SIG-M5 treated with dmso at 0.1 percent for 504 hours (cell line): ENCODE measurements around the gene KRTAP9-2.
"Not testable (repeated sequence)": the region's sequence is repeated elsewhere in the genome, so short reads cannot be mapped to it uniquely, and the experiment has no call there.

Source experiments
- DNase-seq: peaks from one replicate; lab custom pipeline; 2025; ENCODE audit not compliant: unreplicated experiment; lab: John Stamatoyannopoulos, UW

The KRTAP9-2 gene, protein sequence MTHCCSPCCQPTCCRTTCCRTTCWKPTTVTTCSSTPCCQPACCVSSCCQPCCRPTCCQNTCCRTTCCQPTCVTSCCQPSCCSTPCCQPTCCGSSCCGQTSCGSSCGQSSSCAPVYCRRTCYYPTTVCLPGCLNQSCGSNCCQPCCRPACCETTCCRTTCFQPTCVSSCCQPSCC

DNA sequence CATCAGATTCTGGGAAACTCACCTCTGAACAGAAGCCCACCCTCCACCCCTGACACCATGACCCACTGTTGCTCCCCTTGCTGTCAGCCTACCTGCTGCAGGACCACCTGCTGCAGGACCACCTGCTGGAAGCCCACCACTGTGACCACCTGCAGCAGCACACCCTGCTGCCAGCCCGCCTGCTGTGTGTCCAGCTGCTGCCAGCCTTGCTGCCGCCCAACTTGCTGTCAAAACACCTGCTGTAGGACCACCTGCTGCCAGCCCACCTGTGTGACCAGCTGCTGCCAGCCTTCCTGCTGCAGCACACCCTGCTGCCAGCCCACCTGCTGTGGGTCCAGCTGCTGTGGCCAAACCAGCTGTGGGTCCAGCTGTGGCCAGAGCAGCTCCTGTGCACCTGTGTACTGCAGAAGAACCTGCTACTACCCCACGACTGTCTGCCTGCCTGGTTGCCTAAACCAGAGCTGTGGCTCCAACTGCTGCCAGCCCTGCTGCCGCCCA is at the start of gene KRTAP9-2:
TSS of gene KRTAP9-2 (plus strand) at position 51 of the 498 bp plus-strand sequence. CDS start at position 58, 7 bp downstream.
- not testable (repeated sequence) for DNase-seq

DNA sequence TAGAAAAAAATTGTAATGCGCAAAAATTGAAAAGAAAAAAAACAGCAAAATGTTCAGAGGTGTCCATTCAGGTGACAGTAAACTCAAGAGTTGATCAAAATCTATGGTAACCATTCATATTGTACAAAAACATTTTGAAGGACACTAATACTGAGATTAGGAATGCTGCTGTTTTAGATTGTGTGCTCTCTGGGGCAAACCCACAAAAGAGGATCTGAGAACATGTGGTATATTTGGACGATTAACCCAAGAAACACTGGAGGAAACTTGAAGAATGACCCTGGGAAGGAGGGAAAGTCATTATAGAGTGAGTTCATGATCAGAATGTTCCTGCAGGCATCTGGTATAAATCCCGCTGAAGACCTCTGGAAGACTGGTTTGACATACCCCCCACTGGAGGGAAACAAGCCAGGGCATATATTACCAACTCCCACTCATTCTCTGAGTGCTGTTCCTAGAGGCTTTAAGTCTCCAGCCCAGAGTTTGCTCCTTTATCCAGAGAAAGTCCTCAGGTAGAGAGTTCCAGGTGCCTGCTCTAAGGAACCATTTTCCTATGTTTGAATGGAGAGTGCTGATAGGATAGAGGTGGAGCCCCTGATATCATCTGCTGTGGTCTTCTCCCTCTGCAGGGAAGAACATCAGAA is 49.6 kb upstream of the KRTAP9-2 start:
- DNase-seq, result no peak

DNA sequence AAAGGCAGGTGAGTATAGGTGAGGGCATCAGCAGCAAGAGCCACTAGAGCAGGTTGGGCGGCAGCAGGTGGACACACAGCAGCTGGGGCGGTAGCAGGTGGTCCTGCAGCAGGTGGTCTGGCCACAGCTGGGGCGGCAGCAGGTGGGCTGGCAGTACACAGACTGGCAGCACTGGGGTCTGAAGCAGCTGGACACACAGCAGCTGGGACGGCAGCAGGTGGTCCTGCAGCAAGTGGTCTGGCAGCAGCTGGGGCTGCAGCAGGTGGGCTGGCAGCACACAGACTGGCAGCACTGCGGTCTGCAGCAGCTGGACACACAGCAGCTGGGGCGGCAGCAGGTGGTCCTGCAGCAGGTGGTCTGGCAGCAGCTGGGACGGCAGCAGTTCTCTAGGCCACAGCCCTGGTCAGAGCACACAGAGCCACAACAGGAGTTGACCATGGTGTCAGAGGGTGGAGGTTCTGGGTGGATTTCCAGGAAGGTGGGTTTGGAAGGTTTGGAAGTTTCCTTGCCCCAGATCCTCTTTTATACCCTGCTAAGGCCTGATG is 48.6 kb upstream of the KRTAP9-2 start, which contains the start of gene KRTAP4-2:
TSS of gene KRTAP4-2 (minus strand) at position 495 of the 545 bp plus-strand sequence. CDS start at position 438, 57 bp downstream.
- no peak for DNase-seq

DNA sequence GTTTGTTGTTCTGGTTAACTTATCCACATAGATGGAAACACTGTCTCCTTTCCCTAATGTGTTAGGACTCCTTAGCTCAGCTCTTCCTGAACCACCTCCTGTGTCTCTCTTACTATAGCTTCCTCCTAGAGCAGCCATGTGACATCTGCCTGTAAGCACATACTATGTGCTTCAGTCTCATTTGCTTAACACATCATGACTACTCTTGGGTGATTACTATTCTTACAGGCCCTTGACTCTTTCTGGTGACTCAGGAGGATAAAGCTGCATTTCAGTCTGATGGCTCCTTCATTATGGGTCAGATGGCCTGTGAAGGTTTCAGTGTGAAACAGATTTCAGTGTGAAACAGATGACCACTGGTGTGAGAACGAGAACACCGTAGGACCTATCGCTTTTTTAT is 48.1 kb upstream of the KRTAP9-2 start:
- no peak for DNase-seq

DNA sequence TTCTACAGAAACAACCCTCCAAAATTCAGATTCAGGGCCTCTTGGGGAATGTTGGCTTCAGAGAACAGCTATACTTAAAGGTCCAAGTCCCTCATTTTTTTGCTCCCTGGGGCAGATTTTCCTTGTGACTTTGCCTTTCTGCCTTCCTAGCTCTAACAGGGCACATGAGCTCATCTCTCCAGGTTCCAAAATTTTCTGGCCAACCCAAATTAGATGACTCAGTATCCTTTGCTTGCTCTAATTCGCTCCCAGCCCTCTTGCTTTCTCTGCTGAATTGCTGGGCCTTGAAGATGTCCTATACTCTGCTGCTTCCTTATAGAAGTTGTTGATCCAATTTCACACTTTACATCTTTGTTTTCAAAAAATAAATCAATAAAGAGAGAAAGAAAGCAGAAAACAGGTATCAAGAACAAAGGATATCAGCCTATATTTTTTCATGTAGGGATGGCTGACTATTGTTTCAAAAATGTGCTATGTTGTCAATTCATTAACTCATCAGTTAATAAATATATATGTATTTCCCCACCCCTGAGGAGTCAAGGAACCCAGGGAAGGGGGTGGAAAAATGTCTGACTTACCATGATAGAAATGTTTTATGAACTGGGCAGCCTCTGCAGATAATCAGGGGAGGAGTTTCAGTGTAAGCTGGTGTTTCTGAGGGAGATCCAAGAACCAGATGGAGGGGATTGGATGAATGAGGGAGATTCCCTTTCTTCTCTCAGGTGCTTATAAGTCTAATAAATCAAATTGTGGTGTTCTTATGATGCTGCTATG is 47.4 kb upstream of the KRTAP9-2 start:
- no peak for DNase-seq

DNA sequence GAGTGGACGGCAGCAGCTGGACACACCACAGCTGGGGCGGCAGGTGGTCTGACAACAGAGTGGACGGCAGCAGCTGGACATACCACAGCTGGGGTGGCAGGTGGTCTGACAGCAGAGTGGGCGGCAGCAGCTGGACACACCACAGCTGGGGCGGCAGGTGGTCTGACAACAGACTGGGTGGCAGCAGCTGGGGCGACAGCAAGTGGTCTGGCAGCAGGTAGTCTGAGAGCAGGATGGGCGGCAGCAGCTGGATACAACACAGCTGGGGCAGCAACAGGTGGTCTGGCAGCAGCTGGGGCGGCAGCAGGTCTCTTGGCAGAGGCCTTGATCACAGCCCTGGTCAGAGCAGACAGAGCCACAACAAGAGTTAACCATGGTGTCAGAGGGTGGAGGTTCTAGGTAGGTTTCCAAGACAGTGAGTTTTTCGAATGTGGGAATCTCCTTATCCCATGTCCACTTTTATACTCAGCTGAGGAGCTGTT is 41.9 kb upstream of the KRTAP9-2 start, which contains the start of gene KRTAP4-1:
TSS of gene KRTAP4-1 (minus strand) at position 432 of the 482 bp plus-strand sequence. CDS start at position 375, 57 bp downstream.
- no peak for DNase-seq

DNA sequence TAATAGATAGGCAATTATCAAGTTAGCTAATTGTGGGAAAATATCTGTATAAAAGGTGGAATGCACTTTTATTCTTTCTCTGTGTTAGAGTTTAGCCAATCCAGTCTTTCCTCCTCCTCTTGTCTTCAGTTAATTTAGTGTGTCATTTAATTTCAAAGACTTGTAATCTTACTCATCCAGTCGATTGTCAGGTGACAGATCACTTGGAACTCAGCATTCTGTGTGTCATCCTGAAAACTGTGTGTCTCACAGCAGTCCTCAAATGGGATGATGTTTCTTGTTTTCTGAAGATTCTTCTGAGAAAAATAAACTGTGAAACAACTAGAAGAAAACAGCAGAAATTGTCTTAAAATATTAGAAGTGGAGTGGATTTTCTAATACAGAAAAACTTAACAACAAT is 41.4 kb upstream of the KRTAP9-2 start:
- no peak for DNase-seq

DNA sequence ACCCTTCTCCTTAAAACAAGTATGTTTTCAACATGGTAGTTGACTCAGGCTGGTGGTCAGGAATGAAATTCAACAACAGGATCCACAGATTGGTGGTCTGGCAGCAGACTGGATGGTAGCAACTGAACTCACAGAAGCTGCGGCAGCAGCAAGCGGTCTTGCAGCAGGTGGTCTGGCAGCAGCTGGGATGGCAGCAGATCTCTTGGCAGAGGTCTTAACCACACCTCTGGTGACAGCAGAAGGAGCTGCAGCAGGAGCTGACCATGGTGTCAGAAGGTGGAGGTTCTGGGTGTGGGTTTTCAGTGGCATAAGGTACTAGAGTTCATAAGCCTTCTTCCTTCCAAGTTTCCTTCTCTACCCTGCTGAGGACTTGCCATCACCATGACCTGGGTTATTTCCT is 39.6 kb upstream of the KRTAP9-2 start:
- DNase-seq, result no peak

DNA sequence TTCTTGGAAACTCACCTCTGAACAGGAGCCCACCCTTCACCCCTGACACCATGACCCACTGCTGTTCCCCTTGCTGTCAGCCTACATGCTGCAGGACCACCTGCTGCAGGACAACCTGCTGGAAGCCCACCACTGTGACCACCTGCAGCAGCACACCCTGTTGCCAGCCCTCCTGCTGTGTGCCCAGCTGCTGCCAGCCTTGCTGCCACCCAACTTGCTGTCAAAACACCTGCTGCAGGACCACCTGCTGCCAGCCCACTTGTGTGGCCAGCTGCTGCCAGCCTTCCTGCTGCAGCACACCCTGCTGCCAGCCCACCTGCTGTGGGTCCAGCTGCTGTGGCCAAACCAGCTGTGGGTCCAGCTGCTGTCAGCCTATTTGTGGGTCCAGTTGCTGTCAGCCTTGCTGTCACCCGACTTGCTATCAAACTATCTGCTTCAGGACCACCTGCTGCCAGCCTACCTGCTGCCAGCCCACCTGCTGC is 36.6 kb upstream of the KRTAP9-2 start, which contains the start of gene KRTAP9-1:
TSS of gene KRTAP9-1 (plus strand) at position 51 of the 482 bp plus-strand sequence. CDS start at position 51, 0 bp downstream.
- not testable (repeated sequence) for DNase-seq

DNA sequence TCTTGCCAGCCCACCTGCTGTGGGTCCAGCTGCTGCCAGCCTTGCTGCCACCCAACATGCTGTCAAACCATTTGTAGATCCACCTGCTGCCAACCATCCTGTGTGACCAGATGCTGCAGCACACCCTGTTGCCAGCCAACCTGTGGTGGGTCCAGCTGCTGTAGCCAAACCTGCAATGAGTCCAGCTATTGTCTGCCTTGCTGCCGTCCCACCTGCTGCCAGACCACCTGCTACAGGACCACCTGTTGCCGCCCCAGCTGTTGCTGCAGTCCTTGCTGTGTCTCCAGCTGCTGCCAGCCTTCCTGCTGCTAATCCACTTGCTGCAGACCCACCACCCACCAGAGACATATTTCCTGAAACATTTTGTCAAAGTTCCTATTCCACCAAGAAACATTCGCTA is 36.1 kb upstream of the KRTAP9-2 start:
- DNase-seq, result no peak

DNA sequence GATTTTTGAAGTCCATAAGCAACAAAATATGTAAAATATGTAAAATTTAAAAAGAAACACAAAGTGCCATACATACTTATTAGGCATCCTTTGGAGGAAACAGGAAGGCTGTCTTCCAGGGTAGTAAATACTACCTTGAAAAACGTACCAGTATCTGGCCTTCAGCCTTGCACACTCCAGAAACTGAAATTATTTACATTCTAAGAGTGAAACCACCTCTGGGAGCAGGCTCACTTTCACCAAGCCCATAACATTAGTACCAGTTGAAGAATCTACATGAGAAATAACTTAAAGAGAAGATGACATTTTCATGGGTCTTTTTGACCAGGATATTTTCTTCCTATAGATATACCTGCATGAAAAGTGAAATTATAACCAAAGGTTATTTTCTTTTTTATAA is 30.4 kb upstream of the KRTAP9-2 start:
- no peak for DNase-seq

DNA sequence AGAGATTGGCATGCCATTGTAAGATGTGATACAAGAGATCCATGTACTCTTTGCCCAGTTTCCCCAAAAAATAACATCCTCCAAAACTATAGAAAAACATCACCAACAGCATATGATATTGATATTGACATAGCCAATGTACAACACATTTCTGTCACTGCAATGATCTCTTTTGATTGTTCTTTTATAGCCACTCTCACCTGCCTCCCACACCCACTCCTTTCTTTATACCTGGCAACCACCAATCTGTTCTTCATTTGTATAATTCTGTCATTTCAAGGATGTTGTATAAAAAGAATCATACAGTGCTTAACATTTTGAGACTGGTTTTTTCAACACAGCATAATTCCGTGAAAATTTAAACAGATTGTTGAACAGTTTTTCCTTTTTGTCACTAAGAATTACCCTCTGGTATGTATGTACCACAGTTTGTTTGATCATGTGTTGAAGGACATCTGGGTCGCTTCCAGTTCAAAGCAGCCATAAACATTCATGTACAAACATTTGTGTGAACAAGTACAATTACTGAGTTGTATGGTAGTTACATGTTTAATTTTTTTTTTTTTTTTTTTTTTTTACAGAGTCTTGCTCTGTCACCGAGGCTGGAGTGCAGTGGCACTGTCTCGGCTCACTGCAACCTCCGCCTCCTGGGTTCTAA is 26.9 kb upstream of the KRTAP9-2 start:
- DNase-seq, result no peak

DNA sequence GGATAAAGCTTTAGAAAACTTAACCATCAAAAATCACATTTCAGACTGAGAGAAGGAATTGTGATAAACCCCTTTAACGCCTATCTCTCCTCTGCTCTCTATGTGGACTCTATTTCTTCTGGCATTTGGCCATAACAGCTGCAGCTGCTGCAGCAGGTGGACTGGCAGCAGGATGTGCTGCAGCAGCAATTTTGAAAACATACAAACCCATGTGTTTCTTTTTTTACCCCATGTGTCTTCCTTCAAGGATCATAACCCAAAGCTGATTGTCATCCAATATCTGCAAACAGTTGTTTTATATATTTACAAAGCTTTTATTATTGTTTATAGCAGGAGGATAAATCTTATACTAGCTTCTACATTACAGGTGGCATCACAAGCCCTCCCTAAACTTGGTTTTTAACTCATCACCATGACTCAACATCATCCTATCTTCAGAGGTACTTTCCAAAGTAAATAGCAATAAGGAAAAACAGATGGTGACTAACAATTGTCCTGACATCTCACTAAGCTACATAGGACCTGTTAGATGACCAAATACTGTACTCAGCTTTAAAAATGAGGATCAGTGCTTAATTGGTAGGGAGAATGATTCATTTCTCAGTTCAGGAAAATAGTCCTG is 14.5 kb upstream of the KRTAP9-2 start:
- DNase-seq, result no peak

DNA sequence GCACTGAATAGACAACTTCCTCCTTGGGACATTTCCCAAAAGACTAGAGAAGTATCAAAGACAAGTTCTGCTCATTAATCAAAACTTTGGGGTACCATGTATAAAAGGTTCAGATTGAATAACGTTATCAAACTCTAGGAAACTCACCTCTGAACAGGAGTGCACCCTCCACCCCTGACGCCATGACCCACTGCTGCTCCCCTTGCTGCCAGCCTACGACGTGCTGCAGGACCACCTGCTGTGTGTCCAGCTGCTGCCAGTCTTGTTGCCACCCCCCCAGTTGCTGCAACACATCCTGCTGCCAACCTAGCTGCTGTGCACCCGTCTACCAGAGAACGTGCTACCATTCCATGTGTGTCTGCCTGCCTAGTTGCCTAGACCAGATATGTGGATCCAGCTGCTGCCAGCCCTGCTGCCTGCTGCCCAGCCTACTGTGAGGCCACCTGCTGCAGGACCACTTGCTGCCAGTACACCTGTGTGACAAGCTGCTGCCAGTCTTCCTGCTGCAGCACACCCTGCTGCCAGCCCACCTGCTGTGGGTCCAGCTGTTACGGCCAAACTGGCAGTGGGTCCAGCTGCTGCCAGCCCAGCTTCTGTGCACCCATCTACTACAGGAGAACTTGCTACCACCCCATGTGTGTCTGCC is 13.8 kb upstream of the KRTAP9-2 start:
- DNase-seq, result no peak

DNA sequence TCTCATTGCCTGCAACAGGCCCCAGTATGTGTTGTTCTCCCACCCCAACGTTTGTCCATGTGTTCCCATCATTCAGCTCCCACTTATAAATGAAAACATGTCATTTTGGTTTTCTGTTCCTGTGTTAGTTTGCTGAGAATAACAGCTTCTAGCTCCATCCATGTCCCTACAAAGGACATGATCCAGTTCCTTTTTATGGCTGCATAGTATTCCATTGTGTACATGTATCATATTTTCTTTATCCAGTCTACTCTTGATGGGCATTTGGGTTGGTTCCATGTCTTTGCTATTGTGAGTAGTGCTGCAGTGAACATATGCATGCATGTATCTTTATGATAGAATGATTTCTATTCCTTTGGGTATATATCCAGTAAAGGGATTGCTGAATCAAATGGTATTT is 10.8 kb upstream of the KRTAP9-2 start:
- DNase-seq, result no peak

DNA sequence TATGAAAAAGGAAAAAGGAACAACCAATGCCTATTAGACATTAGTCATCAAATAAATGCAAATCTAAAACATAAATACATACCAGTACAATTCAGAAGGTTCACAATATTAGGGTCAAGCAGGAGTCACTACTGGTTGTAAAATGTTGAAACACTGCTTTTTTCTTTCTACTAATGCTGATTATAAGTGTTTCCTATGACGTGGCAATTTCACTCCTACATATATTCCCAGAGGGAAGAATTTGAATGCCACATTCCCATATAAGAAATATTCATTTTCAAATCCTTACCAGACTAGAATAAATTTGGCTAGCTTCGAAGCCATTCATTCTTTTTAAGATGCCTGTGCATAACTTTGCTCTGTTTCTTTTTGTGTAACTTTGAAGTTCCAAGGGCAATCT is 2.6 kb upstream of the KRTAP9-2 start:
- DNase-seq, result no peak

DNA sequence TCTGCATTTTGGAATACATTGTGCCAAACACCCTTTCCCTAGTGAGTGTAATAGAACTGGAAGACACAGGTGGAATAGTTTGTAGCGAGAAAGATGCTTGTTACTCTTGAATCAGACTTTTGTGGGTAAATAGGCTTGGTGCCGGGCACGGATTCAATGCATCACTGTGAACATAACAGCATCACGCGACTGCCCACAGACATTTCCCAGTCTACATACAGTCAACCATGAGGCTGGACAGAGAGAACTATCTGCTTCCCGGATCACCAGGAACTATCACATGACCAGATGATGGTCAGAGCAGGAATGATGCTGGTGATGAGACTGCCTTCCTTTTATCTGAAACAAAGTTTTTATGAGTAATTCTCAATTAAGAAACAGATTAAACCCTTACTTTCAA is 397 bp upstream of the KRTAP9-2 start:
- no peak for DNase-seq

DNA sequence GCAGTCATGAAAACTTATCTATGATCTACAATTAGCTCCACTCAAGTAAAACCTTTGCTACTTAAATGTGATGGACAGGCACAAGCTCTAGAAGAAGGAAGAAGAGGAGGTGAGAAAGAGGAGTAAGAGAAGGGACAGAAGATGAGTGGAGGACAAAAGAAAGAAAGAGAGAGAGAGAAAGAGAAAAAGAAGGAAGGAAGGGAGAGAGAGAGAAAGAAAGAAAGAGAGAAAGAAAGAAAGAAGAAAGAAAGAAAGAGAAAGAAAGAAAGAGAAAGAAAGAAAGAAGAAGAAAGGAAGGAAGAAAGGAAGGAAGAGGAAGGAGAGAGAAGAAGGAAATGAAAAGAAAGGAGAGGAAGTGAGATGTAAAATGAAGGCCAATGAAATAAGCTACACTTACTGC is 3.6 kb downstream of the KRTAP9-2 start:
- DNase-seq, result no peak

DNA sequence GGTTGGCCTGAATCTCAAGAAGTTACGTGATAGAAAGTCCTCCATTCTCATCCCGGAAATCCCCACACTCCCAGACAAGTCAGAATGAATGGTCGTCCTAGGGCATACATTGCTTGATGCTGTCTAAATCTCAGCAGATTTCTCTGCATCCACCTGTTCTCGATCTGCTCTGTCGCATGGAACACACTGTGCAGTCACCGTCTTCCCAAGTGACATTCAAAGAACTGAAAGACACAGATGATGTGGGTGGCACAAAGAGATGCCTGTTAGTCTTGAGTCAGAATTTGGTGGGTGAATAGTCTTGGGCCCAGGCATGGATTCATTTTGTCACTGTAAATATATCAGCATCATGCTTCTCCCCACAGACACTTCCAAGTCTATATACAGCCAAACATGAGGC is 5.3 kb downstream of the KRTAP9-2 start:
- DNase-seq, result no peak
